ENCODE data around the gene AP3B1.

Gene AP3B1

GRCh38 chr5:78242001-78242400 is 52.5 kb downstream of the AP3B1 start:
- TF ChIP-seq CTCF (IDR thresholded peaks at IDR 0.05; ENCODE audit: low read depth, low read length, missing control alignments), result no peak
- no peak overlapping the region for H3K4me3 ChIP-seq (replicated peaks; ENCODE audit: low read depth, low read length)
- no peak for DNase-seq (ENCODE audit: extremely low read depth, low read depth)

DNA sequence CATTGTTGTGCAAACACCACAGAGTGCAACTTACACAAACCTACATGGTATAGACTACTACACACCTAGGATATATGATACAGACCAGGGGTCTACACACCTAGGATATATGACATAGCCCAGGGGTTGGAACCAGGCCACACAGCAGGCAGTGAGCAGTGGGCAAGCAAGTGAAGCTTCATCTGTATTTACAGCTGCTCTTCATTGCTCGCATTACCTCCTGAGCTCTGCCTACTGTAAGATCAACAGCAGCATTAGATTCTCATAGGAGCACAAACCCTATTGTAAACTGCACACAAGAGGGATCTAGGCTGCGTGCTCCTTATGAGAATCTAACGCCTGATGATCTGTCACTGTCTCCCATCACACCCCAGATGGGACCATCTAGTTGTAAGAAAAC is 56.6 kb downstream of the AP3B1 start:
- H3K4me3 ChIP-seq (replicated peaks; ENCODE audit: low read depth, low read length), result no peak overlapping the region
- DNase-seq (ENCODE audit: extremely low read depth, low read depth), result no peak
- no peak for TF ChIP-seq CTCF (IDR thresholded peaks at IDR 0.05; ENCODE audit: low read depth, low read length, missing control alignments)

GRCh38 chr5:78236046-78236445 is 58.5 kb downstream of the AP3B1 start:
- no peak for TF ChIP-seq CTCF (IDR thresholded peaks at IDR 0.05; ENCODE audit: low read depth, low read length, missing control alignments)
- DNase-seq (ENCODE audit: extremely low read depth, low read depth), result no peak
- no peak overlapping the region for H3K4me3 ChIP-seq (replicated peaks; ENCODE audit: low read depth, low read length)

- DNase-seq (ENCODE audit: extremely low read depth, low read depth), result no peak
- H3K4me3 ChIP-seq (replicated peaks; ENCODE audit: low read depth, low read length), result no peak overlapping the region
- TF ChIP-seq CTCF (IDR thresholded peaks at IDR 0.05; ENCODE audit: low read depth, low read length, missing control alignments), result no peak
Measured at GRCh38 chr5:78235289-78235688, 59.2 kb downstream of the AP3B1 start.

- no peak for DNase-seq (ENCODE audit: extremely low read depth, low read depth)
- no peak for TF ChIP-seq CTCF (IDR thresholded peaks at IDR 0.05; ENCODE audit: low read depth, low read length, missing control alignments)
- no peak overlapping the region for H3K4me3 ChIP-seq (replicated peaks; ENCODE audit: low read depth, low read length)
Measured at GRCh38 chr5:78234804-78235203, 59.7 kb downstream of the AP3B1 start.

DNA sequence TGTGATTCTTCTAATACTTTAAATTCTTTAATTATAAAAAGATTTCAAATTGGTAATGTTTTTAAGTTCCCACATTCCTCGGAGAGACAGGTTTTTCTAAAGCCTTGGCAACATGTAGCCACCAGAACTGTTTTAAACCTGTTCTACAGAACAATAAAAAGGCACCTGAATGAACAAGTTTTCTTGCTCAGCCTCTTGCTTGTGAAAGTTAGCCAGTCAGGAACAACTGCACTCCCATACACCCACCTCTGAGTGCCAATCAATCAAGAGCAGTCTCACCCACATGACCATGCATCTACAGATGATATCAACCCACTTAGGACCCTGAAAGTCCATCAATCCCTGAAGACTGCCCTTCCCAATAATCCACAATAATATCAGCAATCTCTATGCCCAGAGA is 62.3 kb downstream of the AP3B1 start:
- TF ChIP-seq CTCF (IDR thresholded peaks at IDR 0.05; ENCODE audit: low read depth, low read length, missing control alignments), result no peak
- DNase-seq (ENCODE audit: extremely low read depth, low read depth), result no peak

GRCh38 chr5:78224358-78224757 is 70.1 kb downstream of the AP3B1 start:
- no peak for TF ChIP-seq CTCF (IDR thresholded peaks at IDR 0.05; ENCODE audit: low read depth, low read length, missing control alignments)
- H3K4me3 ChIP-seq (replicated peaks; ENCODE audit: low read depth, low read length), result no peak overlapping the region
- no peak for DNase-seq (ENCODE audit: extremely low read depth, low read depth)

More for the DNA sequence above, 62.3 kb downstream of the AP3B1 start:
- H3K4me3 ChIP-seq (replicated peaks; ENCODE audit: low read depth, low read length), result no peak overlapping the region

Measured in HFF-Myc (cell line).